Activated CD4-positive, CD25-positive, alpha-beta regulatory T cell (primary cell): ENCODE data around the gene KL.

Source experiments
- DNase-seq, 4 experiments: peaks; one replicate each; lab custom pipeline; 2025; lab: John Stamatoyannopoulos, UW

The KL gene

GRCh38 chr13:33004511-33004910 is 11.7 kb upstream of the KL start:
- no peak for DNase-seq

GRCh38 chr13:33006134-33006533 is 10.1 kb upstream of the KL start:
- no peak for DNase-seq

GRCh38 chr13:33006638-33007037 is 9.6 kb upstream of the KL start:
- DNase-seq, result no peak

- no peak for DNase-seq
These were observed 9.0 kb upstream of the KL start for GRCh38 chr13:33007237-33007636.

DNA sequence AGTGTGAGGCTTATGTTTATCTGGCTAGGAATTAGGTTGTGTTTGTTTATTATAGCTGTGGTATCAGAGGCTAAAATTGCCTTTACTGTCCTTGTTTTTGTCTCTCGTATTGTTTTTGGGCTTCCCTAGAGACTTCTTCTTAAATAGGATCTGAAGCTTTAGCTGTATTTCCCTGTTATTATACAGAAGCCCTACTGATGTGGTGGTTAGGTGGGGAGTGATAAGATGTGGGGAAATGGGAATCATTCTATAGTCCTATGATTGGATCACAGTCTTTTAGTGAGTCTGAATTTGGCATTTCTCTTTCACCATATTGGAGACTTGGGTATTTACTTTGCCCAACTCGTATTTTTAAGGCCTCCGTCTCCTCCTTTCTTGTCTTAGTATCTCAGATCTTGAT is 8.3 kb upstream of the KL start:
- DNase-seq, result no peak

GRCh38 chr13:33008946-33009722 is 7.1 kb upstream of the KL start:
- DNase-seq, result no peak

DNA sequence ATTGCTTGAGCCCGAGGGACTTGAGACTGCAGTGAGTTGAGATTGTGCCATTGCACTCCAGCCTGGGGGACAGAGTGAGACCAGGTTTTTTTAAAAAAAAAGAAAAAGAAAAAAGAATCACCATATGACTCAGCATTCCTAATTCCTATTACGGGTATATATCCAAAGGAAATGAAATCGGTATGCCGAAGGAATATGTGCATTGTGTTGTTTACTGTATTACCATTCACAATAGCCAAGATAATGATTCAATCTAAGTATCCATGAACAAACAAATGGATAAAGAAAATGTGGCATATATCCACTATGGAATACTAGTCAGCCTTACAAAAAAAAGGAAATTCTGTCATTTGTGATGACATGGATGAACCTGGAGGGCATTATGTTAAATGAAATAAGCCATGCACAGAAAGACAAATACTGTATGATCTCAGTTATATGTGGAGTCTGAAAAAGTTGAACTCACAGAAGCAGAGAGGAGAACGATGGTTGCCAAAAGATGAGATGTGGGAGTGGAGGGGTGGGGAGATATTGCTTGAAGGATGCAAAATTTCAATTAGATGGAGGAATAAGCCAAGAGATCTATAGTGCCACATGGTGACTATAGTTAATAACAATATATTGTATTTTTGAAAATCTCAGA is 4.3 kb upstream of the KL start:
- DNase-seq, result no peak

DNA sequence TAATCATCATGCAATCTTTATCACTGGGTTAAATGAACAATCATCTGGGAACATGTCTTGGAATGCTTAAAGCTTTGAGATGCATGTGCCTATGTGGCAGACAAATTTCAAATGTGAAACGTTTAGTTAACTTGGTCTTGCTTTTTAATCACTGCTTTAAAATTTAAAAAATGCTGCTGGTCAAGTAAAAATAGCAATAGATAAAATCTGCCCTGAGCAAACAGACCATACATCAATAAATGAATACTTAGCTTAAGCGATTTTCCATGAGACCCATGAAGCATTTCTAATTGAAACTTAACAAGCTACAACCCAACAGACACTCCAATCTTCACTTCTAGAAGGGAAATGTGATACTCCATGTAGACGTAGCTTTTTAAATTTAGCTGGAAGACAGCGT is 1.9 kb upstream of the KL start:
- no peak for DNase-seq

- DNase-seq, result no peak
These were observed 968 bp upstream of the KL start for GRCh38 chr13:33015241-33015668.

DNA sequence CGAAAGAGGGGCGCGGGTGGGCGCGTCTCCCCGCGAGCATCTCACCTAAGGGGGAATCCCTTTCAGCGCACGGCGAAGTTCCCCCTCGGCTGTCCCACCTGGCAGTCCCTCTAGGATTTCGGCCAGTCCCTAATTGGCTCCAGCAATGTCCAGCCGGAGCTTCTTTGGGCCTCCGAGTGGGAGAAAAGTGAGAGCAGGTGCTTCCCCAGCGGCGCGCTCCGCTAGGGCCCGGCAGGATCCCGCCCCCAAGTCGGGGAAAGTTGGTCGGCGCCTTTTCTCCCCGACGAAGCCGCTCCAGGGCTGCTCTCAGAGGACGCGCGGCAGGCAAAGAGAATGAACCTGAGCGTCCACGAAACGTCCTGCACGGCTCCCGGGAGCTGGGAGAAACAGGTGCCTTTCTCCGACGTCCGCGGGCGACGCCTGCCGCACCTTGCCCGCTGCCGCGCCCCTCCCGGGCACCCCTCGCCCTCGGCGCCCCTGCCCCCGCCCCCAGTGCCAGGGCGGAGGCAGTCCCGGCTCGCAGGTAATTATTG is 366 bp upstream of the KL start:
- DNase-seq, result no peak

DNA sequence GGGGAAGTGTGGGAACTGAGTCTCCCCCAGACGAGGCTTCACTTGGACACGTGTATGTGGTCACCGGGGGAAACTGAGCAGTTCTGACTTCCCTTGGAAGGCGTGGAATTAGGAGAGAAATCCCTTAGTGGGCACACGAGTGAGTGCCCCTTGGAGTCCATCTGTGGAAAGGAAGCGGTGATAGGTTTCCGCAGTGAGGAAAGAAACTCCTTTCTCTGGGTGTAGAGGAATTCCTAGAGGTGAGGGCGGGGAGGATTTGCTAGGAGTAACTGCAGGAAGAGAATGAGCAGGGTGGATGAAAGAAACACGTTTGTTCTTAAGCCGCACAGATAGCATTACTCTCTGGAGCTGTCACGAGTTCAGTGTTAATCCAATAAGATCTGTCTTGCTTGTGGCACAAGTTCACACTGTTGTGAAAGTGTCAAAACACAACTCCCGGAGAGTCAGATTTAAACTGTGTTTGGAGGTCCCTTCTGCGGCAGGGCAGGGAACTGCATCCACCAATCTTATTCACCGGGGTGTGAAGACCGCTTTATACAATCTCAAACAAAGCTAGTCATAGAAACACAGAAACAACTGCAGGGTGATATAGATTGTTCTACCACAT is 1.2 kb downstream of the KL start:
- DNase-seq, result no peak

DNA sequence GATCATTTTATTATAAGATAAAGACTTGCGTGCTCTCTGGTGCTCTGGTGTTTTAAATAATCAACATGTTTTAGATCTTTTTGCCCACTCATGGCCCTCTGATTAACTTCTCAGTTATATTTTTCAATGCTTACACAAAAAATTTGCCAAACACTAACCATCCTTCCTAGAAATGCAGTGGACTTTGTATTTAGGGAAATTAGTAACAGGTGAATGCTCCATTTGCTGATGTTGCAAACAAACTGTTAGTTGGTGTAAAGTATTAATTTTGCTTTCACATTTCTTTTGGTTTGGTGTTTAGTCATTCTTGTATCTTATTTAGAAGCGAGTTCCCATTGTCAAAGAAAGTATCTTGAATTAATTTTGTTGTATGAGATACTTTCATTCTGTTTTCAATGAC is 2.7 kb downstream of the KL start:
- DNase-seq, result no peak

DNA sequence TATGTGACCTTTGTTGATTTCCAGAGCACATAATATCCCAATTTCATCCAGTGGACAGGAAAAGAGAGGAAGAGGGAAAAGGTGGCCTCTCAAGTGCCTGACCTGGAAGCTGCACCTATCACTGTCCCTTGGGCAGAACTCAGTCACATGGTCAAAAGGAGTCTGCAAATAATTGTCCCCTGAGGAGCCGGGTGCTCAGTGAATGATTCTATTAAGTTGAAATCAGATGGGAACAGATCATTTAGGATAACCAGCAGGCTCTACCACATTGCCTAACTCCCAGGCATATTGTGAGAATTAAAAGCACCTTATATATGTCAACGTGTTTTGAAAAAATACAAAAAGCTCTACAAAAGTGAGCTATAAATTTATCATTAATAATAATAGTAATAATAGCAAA is 6.8 kb downstream of the KL start:
- DNase-seq, result no peak

GRCh38 chr13:33025220-33025744 is 9.1 kb downstream of the KL start:
- DNase-seq, result no peak

GRCh38 chr13:33026489-33027152 is 10.4 kb downstream of the KL start:
- DNase-seq, result no peak

GRCh38 chr13:33028620-33029019 is 12.4 kb downstream of the KL start:
- no peak for DNase-seq

DNA sequence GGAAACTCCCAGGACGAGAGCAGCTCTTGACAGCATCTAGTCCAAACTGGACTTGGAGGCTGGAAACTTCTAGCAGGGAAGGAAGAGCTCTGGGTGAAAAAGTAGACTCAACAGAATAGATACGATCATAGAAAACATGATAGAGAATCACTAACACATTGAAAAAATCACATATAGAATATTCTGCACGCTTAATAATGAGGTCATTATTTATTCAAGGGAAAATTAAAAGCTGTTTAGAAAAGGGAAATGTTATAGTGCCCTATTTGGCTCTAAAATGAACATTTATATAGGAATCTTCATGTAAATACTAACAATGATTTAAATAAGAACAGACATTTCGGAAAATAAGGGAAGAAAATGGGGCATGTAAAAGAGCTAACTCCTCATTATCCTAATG is 15.1 kb downstream of the KL start:
- no peak for DNase-seq

- no peak for DNase-seq
These were observed 15.9 kb downstream of the KL start for GRCh38 chr13:33032037-33032625.

GRCh38 chr13:33033051-33033812 is 17.0 kb downstream of the KL start:
- no peak for DNase-seq

- DNase-seq, result no peak
These were observed 17.8 kb downstream of the KL start for GRCh38 chr13:33033986-33034385.

DNA sequence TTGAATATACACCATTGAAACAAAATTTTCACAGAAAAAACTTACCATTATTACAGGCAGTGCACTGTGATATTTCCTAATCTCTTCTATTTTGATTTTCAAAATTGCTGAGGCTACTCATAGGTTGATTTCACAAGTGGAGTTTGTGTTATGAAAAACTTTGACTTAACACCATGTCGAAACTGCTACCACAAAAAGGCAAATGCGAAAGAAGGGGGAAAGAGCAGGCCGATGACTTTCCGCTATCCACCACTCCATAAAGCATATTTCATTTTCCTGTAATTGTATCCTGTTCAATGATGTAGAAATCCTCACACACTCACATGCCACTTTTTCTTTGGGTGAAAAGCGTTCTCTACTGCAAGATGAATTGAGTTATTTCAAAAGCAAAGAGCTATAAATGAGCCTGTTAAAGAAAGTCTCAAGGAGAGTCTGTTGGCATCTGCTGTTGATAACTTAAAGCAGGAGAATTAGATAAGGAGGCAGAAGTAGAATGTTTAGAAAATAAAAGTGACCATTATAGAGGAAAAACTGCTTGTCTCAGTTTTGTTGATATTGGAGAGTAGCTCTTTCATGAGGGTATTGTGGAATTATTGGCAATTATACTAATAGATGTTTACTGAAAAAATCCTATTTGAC is 18.8 kb downstream of the KL start:
- DNase-seq, result no peak
